ENCODE data around the gene SLFN14.

SLFN14 gene

GRCh38 chr17:35603674-35604073 is 43.1 kb upstream of the SLFN14 start:
- H3K4me1 ChIP-seq (ENCODE audit: low read depth, poor library complexity, severe bottlenecking) = no peaks in the 10 kb centered on the region
- no peaks in the 10 kb centered on the region for H4K20me1 ChIP-seq (ENCODE audit: insufficient read depth)
- H3K27ac ChIP-seq = no peak overlapping the region
- H3K9ac ChIP-seq = no peak overlapping the region
- TF ChIP-seq, protein P1, sequence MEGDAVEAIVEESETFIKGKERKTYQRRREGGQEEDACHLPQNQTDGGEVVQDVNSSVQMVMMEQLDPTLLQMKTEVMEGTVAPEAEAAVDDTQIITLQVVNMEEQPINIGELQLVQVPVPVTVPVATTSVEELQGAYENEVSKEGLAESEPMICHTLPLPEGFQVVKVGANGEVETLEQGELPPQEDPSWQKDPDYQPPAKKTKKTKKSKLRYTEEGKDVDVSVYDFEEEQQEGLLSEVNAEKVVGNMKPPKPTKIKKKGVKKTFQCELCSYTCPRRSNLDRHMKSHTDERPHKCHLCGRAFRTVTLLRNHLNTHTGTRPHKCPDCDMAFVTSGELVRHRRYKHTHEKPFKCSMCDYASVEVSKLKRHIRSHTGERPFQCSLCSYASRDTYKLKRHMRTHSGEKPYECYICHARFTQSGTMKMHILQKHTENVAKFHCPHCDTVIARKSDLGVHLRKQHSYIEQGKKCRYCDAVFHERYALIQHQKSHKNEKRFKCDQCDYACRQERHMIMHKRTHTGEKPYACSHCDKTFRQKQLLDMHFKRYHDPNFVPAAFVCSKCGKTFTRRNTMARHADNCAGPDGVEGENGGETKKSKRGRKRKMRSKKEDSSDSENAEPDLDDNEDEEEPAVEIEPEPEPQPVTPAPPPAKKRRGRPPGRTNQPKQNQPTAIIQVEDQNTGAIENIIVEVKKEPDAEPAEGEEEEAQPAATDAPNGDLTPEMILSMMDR (conservative IDR thresholded peaks at IDR 0.05; ENCODE audit: low read depth, low read length) = no peak
- H3K4me2 ChIP-seq = no peak overlapping the region
- H3K79me2 ChIP-seq (ENCODE audit: insufficient read depth, low read depth) = no peaks in the 10 kb centered on the region
- H3K27me3 ChIP-seq (ENCODE audit: insufficient read depth, low read depth) = no peaks in the 10 kb centered on the region
- H2AFZ ChIP-seq (ENCODE audit: low read depth) = no peak overlapping the region
- H3K36me3 ChIP-seq (ENCODE audit: insufficient read depth) = no peaks in the 10 kb centered on the region
- H3K4me3 ChIP-seq (IDR thresholded peaks at IDR 0.05; ENCODE audit: insufficient read depth, low read depth, low read length) = no peak overlapping the region

DNA sequence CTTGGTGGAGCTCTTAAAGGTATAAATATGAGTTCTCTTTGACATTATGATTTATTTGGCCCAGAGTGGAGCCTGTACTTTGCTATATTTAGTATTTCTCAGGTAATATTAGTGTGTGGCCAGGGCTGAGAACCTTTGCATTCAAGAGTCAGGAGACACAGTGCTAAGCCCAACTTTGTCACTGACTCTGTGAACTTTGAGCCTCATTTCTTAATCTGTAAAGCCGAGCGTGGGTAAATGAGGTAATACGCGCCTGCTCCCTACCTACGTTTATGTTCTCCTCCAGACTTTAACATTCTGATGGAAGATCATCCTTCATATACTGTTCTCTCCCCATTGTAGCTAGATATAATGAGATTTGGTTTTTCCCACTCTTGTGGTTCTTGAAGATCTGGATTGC is 37.0 kb upstream of the SLFN14 start:
- no peak overlapping the region for H3K4me2 ChIP-seq
- H3K4me3 ChIP-seq (IDR thresholded peaks at IDR 0.05; ENCODE audit: insufficient read depth, low read depth, low read length) = no peak overlapping the region
- no peak overlapping the region for H3K9ac ChIP-seq
- TF ChIP-seq, protein P1 (conservative IDR thresholded peaks at IDR 0.05; ENCODE audit: low read depth, low read length) = no peak
- no peaks in the 10 kb centered on the region for H3K27me3 ChIP-seq (ENCODE audit: insufficient read depth, low read depth)
- H3K27ac ChIP-seq = no peak overlapping the region
- H3K36me3 ChIP-seq (ENCODE audit: insufficient read depth) = 0 out of 2 replicates have a peak, but pooled peaks cover 4% of the 10 kb centered on the region
- H2AFZ ChIP-seq (ENCODE audit: low read depth) = no peak overlapping the region
- H4K20me1 ChIP-seq (ENCODE audit: insufficient read depth) = no peaks in the 10 kb centered on the region
- peaks cover 5% of the 10 kb centered on the region for H3K79me2 ChIP-seq (ENCODE audit: insufficient read depth, low read depth)
- H3K4me1 ChIP-seq (ENCODE audit: low read depth, poor library complexity, severe bottlenecking) = no peaks in the 10 kb centered on the region

- Histone ChIP-seq H2AFZ (ENCODE audit: low read depth) (no peak overlapping the region), H3K4me2 (no peak overlapping the region), H3K9ac (no peak overlapping the region), H3K27me3 (ENCODE audit: insufficient read depth, low read depth) (no peaks in the 10 kb centered on the region), H3K27ac (no peak overlapping the region), H3K79me2 (ENCODE audit: insufficient read depth, low read depth) (peaks cover 12% of the 10 kb centered on the region), H3K4me1 (ENCODE audit: low read depth, poor library complexity, severe bottlenecking) (no peaks in the 10 kb centered on the region), H4K20me1 (ENCODE audit: insufficient read depth) (no peaks in the 10 kb centered on the region), H3K4me3 (IDR thresholded peaks at IDR 0.05; ENCODE audit: insufficient read depth, low read depth, low read length) (no peak overlapping the region), H3K36me3 (ENCODE audit: insufficient read depth) (0 out of 2 replicates have a peak, but pooled peaks cover 4% of the 10 kb centered on the region)
- TF ChIP-seq, protein P1 (conservative IDR thresholded peaks at IDR 0.05; ENCODE audit: low read depth, low read length) = no peak
Measured at GRCh38 chr17:35596530-35597233, 36.1 kb upstream of the SLFN14 start.

- H3K4me2 ChIP-seq = no peak overlapping the region
- H3K79me2 ChIP-seq (ENCODE audit: insufficient read depth, low read depth) = peaks cover 18% of the 10 kb centered on the region
- H3K27ac ChIP-seq = no peak overlapping the region
- no peak overlapping the region for H3K4me3 ChIP-seq (IDR thresholded peaks at IDR 0.05; ENCODE audit: insufficient read depth, low read depth, low read length)
- H4K20me1 ChIP-seq (ENCODE audit: insufficient read depth) = no peaks in the 10 kb centered on the region
- H3K4me1 ChIP-seq (ENCODE audit: low read depth, poor library complexity, severe bottlenecking) = no peaks in the 10 kb centered on the region
- H2AFZ ChIP-seq (ENCODE audit: low read depth) = no peak overlapping the region
- no peaks in the 10 kb centered on the region for H3K27me3 ChIP-seq (ENCODE audit: insufficient read depth, low read depth)
- H3K9ac ChIP-seq = no peak overlapping the region
- H3K36me3 ChIP-seq (ENCODE audit: insufficient read depth) = 0 out of 2 replicates have a peak, but pooled peaks cover 4% of the 10 kb centered on the region
- TF ChIP-seq, protein P1 (conservative IDR thresholded peaks at IDR 0.05; ENCODE audit: low read depth, low read length) = no peak
Measured at GRCh38 chr17:35596072-35596471, 35.5 kb upstream of the SLFN14 start.

Data from KMS-11 (cell line).